Thymus (tissue), 11 donors: ENCODE results near the gene CALR3. TPM values are rescaled to one million over a fixed set of nuclear protein-coding genes. Genes with fewer than 3 reads are reported as not detected.

Experiments used
- DNase-seq, 9 donors: peaks; one replicate each; pipeline ENCODE4 v3.0.0-alpha.2; 2013; ENCODE audit warnings: low spot score in 9 of 9, low read depth in 6 of 9, missing footprints in 1 of 9
- H3K27ac ChIP-seq, 2 donors: one replicate each; pipeline ENCODE4 v1.5.1; 2013; ENCODE audit warnings: control low read depth in 1 of 2, low read depth in 1 of 2, low read length in 1 of 2, mild to moderate bottlenecking in 1 of 2, moderate library complexity in 1 of 2
- H3K27me3 ChIP-seq, 2 donors: one replicate each; pipeline ENCODE4 v1.5.1; 2013; ENCODE audit warnings: low read length in 1 of 2; ENCODE audit not compliant: control insufficient read depth in 2 of 2, insufficient read depth in 1 of 2
- H3K36me3 ChIP-seq, 2 donors: one replicate each; pipeline ENCODE4 v1.5.1; 2013; ENCODE audit warnings: low read length in 1 of 2, mild to moderate bottlenecking in 1 of 2, moderate library complexity in 1 of 2; ENCODE audit not compliant: control insufficient read depth in 2 of 2, insufficient read depth in 2 of 2
- H3K4me1 ChIP-seq, 2 donors: one replicate each; pipeline ENCODE4 v1.5.1; 2013; ENCODE audit warnings: low read length in 2 of 2; ENCODE audit not compliant: control insufficient read depth in 2 of 2, insufficient read depth in 2 of 2
- H3K4me3 ChIP-seq, 2 donors: one replicate each; pipeline ENCODE4 v1.5.1; 2013; ENCODE audit warnings: low read length in 2 of 2, control low read depth in 1 of 2, mild to moderate bottlenecking in 1 of 2
- H3K9me3 ChIP-seq, 2 donors: one replicate each; pipeline ENCODE4 v1.5.1; 2013; ENCODE audit warnings: low read length in 1 of 2, mild to moderate bottlenecking in 1 of 2; ENCODE audit not compliant: control insufficient read depth in 2 of 2, insufficient read depth in 1 of 2
- WGBS: extraction: QIAGEN DNeasy Blood & Tissue Kit; methylation state at CpG from one replicate; pipeline ENCODE4 v1.1.7; 2013; 5-methylcytosine and 5-hydroxymethylcytosine counted together
- polyA plus RNA-seq: library from polyadenylated mRNA; stranded (reverse); fragments of 200-250 nt; gene quantifications from one replicate; pipeline ENCODE4 v1.2.3, GENCODE V29; 2013
- total RNA-seq: library from RNA; stranded (reverse); fragments of 120-200 nt; gene quantifications from one replicate; pipeline ENCODE4 v1.2.4, GENCODE V29; 2013
- donor health status: healthy.

Gene CALR3
- total and polyA plus RNA-seq, 2 donors: 0.05 to 0.09 TPM

DNA sequence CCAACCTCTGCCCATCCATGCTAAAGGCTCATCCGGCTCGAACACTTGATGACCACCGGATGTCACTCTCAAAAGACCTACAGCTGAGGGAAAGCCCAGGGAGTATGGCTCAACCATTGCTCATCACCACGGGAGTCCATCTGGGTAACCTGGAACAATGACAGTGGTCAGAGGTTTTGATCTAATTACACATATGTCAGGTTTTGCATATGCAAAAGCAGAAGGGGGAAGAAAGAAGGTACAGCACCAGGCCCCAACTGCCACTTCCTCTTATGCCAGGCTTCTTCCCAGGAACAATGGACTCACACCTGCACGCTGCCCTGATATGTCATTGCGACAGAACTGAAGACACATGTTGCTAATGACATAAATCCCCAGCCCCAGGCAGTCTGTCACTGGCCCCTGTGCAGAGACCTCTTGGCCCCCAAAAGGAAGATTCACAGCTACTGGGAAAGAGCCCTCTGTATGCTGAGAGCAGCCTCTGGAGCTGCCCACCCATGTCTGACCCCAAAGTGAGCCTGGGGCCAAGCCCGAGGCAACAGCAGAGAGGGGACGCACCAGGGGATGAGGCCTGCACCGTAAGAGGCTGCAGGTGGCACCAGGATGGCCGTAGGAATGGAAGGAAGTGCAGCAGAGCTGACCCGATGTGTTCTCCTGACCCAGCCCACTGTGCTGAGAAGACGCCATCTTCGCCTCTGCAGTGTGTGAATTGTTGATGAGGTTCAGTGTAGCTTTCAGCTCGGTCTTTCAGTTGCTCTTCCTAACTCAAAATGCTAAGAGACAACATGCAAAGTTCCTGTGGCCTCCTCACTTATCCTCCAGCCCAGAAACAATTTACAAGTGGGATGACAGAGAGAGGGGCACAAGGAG, 50.5 kb downstream of the CALR3 start:
- peak overlapping the region in 1 of 2 donors; percentile 63 for H3K27ac ChIP-seq
- no peaks in the 10 kb centered on the region for H3K9me3 ChIP-seq
- peaks cover 5 to 33% of the 10 kb centered on the region in 2 donors for H3K4me1 ChIP-seq
- WGBS: 78% methylated on average over 14 of the region's 14 CpGs
- DNase-seq: peak in 2 of 9 donors; percentile 19 to 44
- H3K36me3 ChIP-seq: peaks cover 9 to 15% of the 10 kb centered on the region in 2 donors
- H3K4me3 ChIP-seq: no peak overlapping the region
- H3K27me3 ChIP-seq: no peaks in the 10 kb centered on the region

DNA sequence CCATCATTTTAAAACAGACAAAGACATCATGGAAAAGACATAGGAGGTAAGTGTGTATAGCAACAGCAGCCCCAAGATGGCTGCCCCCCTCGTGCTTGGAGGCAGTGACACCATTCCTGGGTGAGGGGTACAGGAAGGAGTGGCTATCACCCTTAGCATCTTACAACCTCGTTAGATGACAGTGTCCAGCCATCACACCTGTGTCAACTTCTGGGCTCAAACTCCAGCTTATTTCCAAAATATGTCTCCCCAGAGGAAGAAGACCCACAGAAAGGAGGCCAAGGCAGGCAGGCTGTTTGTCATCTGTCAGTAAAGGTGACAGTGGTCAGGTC, 51.7 kb downstream of the CALR3 start:
- peaks cover 5 to 33% of the 10 kb centered on the region in 2 donors for H3K4me1 ChIP-seq
- no peak overlapping the region for H3K27ac ChIP-seq
- 64% methylated on average over 2 of the region's 2 CpGs for WGBS
- no peaks in the 10 kb centered on the region for H3K9me3 ChIP-seq
- DNase-seq: no peak
- H3K36me3 ChIP-seq: peaks cover 19 to 24% of the 10 kb centered on the region in 2 donors
- no peaks in the 10 kb centered on the region for H3K27me3 ChIP-seq
- H3K4me3 ChIP-seq: no peak overlapping the region

DNA sequence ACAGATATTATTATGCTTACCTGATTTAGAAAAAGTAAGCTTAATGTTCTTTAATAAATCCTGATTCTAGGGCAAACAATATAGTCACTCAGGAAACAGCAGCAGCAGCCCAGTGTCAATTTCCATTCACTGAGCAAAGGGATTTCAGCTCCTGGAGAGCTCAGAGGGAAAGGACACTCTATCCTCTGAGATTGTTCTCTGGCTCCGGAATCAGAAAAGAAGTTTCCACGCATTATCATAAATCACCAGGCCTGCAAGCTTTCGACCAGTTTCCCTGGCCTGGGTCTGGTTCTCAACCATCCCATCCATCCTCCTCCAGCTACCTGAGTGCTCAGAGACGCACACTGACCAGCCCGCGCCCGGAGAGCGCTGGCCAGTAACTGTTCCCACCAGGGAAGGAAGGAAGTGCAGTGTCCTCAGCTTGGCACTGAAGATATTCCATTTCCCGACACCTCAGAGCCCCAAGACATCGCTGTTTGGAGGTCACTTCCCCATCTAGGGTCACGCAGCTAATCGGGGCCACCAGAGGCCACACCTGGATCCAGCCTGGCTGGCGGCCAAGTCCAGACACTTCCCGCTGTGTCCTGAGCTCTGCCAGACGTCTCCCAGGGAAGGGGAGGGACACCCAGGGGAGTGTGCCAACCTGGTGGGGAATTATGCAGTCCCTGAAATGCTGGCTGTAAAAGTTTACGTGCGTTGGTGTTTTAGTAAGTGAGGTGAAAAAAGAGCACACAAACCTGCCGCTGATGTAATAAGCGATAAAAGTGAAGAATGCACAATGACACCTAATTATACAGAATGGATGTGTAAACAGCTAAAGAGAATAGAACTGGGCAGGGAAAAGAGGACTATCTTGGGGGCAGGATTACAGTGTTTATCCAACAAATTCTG, 53.3 kb downstream of the CALR3 start:
- H3K9me3 ChIP-seq: no peaks in the 10 kb centered on the region
- H3K36me3 ChIP-seq: peaks cover 21 to 29% of the 10 kb centered on the region in 2 donors
- DNase-seq: no peak
- H3K4me1 ChIP-seq: peaks cover 5 to 33% of the 10 kb centered on the region in 2 donors
- no peaks in the 10 kb centered on the region for H3K27me3 ChIP-seq
- H3K4me3 ChIP-seq: no peak overlapping the region
- WGBS: 97% methylated on average over 19 of the region's 19 CpGs
- no peak overlapping the region for H3K27ac ChIP-seq

DNA sequence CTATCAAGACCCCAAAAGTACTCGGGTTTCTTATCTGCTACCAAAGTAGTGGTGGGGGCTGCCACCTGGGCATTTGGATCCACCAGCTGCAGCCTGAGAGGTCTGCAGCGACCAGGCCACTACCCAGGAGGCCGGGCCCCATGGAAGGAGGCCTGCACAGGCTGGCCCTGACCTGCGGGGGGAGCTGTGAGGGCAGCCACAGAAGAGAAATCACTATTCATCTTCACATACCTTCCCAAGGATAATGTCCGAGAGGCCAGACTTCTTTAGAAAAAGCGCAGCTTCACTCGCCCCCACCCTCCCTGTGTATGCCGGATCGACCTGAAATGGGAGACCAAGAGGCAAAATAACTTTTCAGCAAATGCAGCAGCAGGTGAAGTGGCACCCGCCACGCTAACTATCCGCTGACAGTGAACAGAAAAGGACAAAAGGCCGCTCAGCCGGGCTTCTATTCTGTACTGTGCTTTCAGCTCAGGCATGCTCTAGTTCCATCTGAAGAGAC, 54.3 kb downstream of the CALR3 start:
- WGBS: 91% methylated on average over 14 of the region's 14 CpGs
- DNase-seq: no peak
- Histone ChIP-seq H3K4me1 (peaks cover 5 to 26% of the 10 kb centered on the region in 2 donors), H3K27me3 (no peaks in the 10 kb centered on the region), H3K27ac (no peak overlapping the region), H3K4me3 (no peak overlapping the region), H3K36me3 (peaks cover 27 to 37% of the 10 kb centered on the region in 2 donors), H3K9me3 (no peaks in the 10 kb centered on the region)

DNA sequence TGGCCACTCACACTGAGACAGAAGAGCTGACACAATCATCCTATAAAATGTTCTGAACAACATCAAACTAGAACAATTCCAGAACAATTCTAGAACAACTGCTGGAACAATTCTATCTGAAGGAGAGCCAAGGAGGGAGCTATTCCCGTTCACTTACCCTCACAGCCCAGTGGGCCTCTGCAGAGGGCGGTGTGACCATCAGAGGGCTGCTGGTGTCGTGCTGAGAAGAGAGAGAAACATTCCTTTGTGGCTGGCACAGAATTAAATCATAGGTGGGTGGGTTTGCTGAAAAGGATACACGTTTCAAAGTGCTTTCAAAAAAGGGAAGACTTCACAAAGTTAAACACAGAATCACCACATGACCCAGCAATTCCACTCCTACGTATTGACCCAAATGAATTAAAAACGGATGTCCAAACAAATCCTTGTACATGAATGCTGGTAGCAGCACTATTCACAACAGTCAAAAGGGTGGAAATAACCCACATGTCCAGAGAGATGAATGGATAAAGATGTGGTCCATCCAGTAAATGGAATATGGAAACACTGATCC, 59.1 kb downstream of the CALR3 start:
- no peaks in the 10 kb centered on the region for H3K9me3 ChIP-seq
- no peak overlapping the region for H3K27ac ChIP-seq
- no peak overlapping the region for H3K4me3 ChIP-seq
- H3K36me3 ChIP-seq: peaks cover 49 to 53% of the 10 kb centered on the region in 2 donors
- H3K4me1 ChIP-seq: no peaks in the 10 kb centered on the region
- 73% methylated on average over 6 of the region's 6 CpGs for WGBS
- H3K27me3 ChIP-seq: no peaks in the 10 kb centered on the region
- no peak for DNase-seq

DNA sequence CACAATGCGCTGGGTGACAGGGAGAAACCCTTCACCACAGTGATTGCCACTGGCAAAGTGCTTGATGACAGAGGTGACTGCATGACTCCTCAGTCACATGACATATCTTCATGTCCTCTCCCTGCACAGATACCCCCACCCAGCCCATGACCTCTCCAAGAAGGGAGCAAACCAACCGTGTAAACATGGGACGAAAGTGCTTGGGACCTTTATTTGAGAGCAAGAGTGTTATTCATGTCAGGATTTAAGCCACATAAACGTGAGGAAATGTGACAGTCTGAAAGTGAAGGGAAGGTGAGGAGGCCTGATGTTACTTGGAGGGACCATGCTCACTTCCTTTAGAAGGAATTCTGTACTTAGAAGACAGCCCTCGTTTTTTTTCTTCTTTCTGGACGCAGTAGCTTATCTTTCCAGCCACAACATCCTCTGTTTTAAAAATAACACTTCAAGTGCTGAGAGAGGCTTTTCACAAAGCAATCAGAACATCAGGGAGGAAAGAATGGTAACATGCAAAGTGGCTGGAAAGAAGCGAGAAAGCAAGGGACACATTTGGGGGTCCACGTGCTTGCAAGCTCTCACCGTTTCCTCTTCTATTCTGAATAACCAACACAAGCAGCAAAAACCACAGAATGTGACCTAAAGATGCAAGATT, 59.8 kb downstream of the CALR3 start:
- H3K9me3 ChIP-seq: no peaks in the 10 kb centered on the region
- H3K36me3 ChIP-seq: peaks cover 51 to 53% of the 10 kb centered on the region in 2 donors
- no peak for DNase-seq
- H3K27ac ChIP-seq: no peak overlapping the region
- no peak overlapping the region for H3K4me3 ChIP-seq
- WGBS: 42% methylated on average over 9 of the region's 9 CpGs
- H3K4me1 ChIP-seq: no peaks in the 10 kb centered on the region
- H3K27me3 ChIP-seq: no peaks in the 10 kb centered on the region

DNA sequence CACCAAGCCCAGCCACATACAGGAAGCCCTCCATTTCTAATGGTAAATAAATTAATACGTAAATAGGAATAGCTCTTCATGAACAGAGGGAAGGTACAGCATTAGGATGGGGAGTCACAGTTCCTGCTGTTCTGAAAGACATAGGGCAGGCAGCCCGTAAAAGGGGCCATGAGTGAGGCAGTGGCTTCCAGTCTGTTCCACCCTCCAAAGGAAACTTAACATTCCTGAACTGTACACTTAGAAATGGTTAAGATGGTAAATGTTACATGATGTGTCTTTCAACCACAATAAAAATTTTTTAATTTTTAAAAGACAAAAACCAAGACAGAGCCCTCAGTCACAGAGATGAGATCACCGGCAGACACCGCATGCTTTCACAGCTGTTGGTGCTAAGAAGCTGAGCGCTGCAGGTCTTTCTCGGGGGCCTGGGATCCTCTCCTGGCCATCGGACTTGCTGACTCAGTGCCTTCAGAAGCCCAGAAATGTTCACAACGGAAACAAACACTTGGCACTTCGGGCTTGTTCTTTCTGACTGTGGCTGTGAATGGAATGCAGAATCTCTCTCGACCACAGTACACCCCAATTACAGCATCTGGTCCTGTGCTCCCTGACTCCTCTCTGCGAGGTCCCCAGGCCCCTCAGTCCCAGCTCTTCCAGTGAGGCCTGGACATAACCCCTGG, 60.6 kb downstream of the CALR3 start:
- Histone ChIP-seq H3K9me3 (no peaks in the 10 kb centered on the region), H3K4me3 (no peak overlapping the region), H3K36me3 (peaks cover 49 to 50% of the 10 kb centered on the region in 2 donors), H3K27ac (peak overlapping the region in 1 of 2 donors; percentile 8), H3K27me3 (no peaks in the 10 kb centered on the region), H3K4me1 (no peaks in the 10 kb centered on the region)
- no peak for DNase-seq
- WGBS: 54% methylated on average over 11 of the region's 11 CpGs

DNA sequence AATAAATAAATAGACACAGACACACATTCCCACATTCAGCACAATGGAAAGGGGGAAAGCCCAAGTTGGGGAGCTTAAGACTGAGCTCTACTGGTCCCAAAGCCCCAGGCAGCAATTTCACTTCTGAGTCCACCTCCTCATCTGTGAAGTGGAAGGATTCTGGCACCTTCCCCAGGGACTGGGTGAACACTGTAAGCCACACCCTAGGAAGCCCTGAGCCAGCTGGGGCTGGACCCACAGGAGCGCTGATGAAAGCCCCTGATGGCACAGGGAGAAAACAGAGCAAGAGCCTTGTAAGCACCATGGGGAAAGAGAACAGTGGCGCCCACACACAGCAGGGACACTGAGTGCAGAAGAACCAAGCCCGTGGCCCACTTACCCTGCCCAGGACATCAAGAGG, 62.0 kb downstream of the CALR3 start:
- Histone ChIP-seq H3K27me3 (no peaks in the 10 kb centered on the region), H3K9me3 (peaks cover 0 to 6% of the 10 kb centered on the region in 2 donors), H3K4me1 (peaks cover 0 to 5% of the 10 kb centered on the region in 2 donors), H3K36me3 (peaks cover 50 to 51% of the 10 kb centered on the region in 2 donors), H3K4me3 (no peak overlapping the region), H3K27ac (no peak overlapping the region)
- WGBS: over 99% methylated on average over 3 of the region's 3 CpGs
- DNase-seq: no peak
